Upper lobe of left lung (tissue), 6 donors: ENCODE data around the gene PRR3. TPM values are rescaled to one million over a fixed set of nuclear protein-coding genes. Genes with fewer than 3 reads are reported as not detected.

Experiments used
- ATAC-seq, 2 donors: fragments of 200-7000 bp; cut with Tn5 transposase; one replicate each; pipeline ENCODE4 v1.9.1; 2022; ENCODE audit warnings: mild to moderate bottlenecking in 2 of 2, moderate library complexity in 2 of 2; ENCODE audit not compliant: low FRiP score in 2 of 2
- DNase-seq, 2 donors: peaks; one replicate each; pipeline ENCODE4 v3.0.0-alpha.2; 2019 to 2020
- H3K27ac ChIP-seq, 4 donors: fragments of 200-600 bp; sonication (generic); one replicate each; pipeline ENCODE4 v1.5.1; 2016 to 2019
- H3K27me3 ChIP-seq, 4 donors: fragments of 200-600 bp; sonication (generic); one replicate each; pipeline ENCODE4 v1.5.1; 2017 to 2019
- H3K36me3 ChIP-seq, 4 donors: fragments of 200-600 bp; sonication (generic); one replicate each; pipeline ENCODE4 v1.5.1; 2016 to 2019
- H3K4me1 ChIP-seq, 4 donors: fragments of 200-600 bp; sonication (generic); one replicate each; pipeline ENCODE4 v1.5.1; 2018 to 2019
- H3K4me3 ChIP-seq, 4 donors: fragments of 200-600 bp; sonication (generic); one replicate each; pipeline ENCODE4 v1.5.1; 2017 to 2019; ENCODE audit warnings: mild to moderate bottlenecking in 2 of 4, moderate library complexity in 1 of 4
- H3K9me3 ChIP-seq, 4 donors: fragments of 200-600 bp; sonication (generic); one replicate each; pipeline ENCODE4 v1.5.1; 2018 to 2019
- EP300 ChIP-seq, 4 donors: sonication (generic); formaldehyde crosslinking; IDR thresholded peaks; one replicate each; pipeline ENCODE4 v1.5.1; 2017; ENCODE audit warnings: antibody characterized with exemption in 4 of 4, control low read depth in 2 of 4
- POLR2A ChIP-seq, 4 donors: fragments of 450-650 bp; IDR thresholded peaks; one replicate each; pipeline ENCODE4 v1.5.1; 2016 to 2017; ENCODE audit warnings: antibody characterized with exemption in 4 of 4, mild to moderate bottlenecking in 2 of 4
- POLR2AphosphoS5 ChIP-seq, 2 donors: sonication (generic); formaldehyde crosslinking; IDR thresholded peaks; one replicate each; pipeline ENCODE4 v1.5.1; 2017; ENCODE audit warnings: antibody characterized with exemption in 2 of 2
- WGBS, 2 donors: methylation state at CpG; one replicate each; pipeline ENCODE4 v1.1.5; 2017 to 2018; 5-methylcytosine and 5-hydroxymethylcytosine counted together
- total RNA-seq, 6 donors: library from RNA; depleted of rRNA in 4 of 6; stranded (reverse); fragments of >200 nt in 4 of 6; gene quantifications; one replicate each; pipeline versions ENCODE4 v1.1.0 to v1.2.1, GENCODE V29; 2016 to 2021
- TF ChIP-seq, protein P1 (sequence below), 6 experiments: fragments of 450-650 bp in 4 of 6; fragments of 200-600 bp in 2 of 6; sonication (generic) in 2 of 6; IDR thresholded peaks; one replicate each; pipeline ENCODE4 v1.5.1; 2016 to 2019; ENCODE audit warnings: antibody characterized with exemption in 6 of 6
- donor health status: DM: no; HTN: no; CAD: no; lungs with moderate emphysema.
- donor health status: DM: no; HTN: yes; CAD: no; lungs with severe emphysema.

Gene PRR3
- total RNA-seq, 6 donors from 2014 or later = 6.0 to 13.6 (median 7.0) TPM

DNA sequence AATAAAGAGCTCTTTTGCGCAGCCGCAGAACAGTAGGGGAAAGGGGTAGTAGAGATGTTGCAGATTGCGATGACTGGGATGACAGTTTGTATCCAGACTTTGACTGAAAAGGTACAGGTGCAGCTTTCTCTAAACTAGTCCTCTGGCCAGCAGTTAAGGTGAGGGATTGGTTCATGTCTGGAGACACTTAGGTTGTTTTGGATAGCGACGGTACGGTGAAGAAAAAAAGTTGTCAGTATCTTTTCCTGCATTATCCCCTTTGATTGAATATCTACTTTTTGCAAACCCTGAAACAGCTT is 537 bp downstream of the PRR3 start:
- peaks cover 17 to 25% (median 22%) of the 10 kb centered on the region in 4 donors for H3K4me1 ChIP-seq
- H3K9me3 ChIP-seq = no peaks in the 10 kb centered on the region
- TF ChIP-seq, protein P1, sequence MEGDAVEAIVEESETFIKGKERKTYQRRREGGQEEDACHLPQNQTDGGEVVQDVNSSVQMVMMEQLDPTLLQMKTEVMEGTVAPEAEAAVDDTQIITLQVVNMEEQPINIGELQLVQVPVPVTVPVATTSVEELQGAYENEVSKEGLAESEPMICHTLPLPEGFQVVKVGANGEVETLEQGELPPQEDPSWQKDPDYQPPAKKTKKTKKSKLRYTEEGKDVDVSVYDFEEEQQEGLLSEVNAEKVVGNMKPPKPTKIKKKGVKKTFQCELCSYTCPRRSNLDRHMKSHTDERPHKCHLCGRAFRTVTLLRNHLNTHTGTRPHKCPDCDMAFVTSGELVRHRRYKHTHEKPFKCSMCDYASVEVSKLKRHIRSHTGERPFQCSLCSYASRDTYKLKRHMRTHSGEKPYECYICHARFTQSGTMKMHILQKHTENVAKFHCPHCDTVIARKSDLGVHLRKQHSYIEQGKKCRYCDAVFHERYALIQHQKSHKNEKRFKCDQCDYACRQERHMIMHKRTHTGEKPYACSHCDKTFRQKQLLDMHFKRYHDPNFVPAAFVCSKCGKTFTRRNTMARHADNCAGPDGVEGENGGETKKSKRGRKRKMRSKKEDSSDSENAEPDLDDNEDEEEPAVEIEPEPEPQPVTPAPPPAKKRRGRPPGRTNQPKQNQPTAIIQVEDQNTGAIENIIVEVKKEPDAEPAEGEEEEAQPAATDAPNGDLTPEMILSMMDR (IDR thresholded peaks at IDR 0.05) = no peak
- WGBS, 2 donors = 1 to 2% methylated on average over 6 of the region's 6 CpGs
- H3K27me3 ChIP-seq = no peaks in the 10 kb centered on the region
- no peak for ATAC-seq
- no peak for DNase-seq
- H3K36me3 ChIP-seq = peaks cover under 1 to 31% (median 29%) of the 10 kb centered on the region in 4 donors
- peak overlapping the region; percentile 96 to 99 (median 98) for H3K27ac ChIP-seq
- H3K4me3 ChIP-seq = peak overlapping the region; percentile 88 to 94 (median 92)

DNA sequence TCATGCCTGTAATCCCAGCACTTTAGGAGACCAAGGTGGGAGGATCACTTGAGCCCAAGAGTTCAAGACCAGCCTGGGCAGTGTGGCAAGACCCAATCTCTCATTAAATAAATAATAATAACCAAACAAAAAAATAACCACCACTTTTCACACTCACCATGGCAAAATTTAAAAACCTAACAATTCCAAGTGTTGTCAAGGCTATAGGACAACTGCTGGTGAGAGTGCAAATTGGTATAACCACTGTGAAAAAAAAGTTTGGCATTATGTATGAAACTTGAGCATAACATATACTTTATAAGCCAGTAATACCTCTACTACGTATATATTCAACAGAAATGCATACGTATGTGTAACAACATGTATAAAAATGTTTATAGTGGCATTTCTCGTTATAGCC is 3.8 kb downstream of the PRR3 start:
- H3K9me3 ChIP-seq = no peaks in the 10 kb centered on the region
- no peak overlapping the region for H3K4me3 ChIP-seq
- peaks cover 4 to 25% (median 17%) of the 10 kb centered on the region in 4 donors for H3K36me3 ChIP-seq
- no peak overlapping the region for H3K27ac ChIP-seq
- H3K27me3 ChIP-seq = no peaks in the 10 kb centered on the region
- ATAC-seq (no peak), DNase-seq (no peak)
- WGBS, 2 donors = 94 to 98% methylated on average over 3 of the region's 3 CpGs
- no peak for TF ChIP-seq EP300 (IDR thresholded peaks at IDR 0.05)
- TF ChIP-seq POLR2A (IDR thresholded peaks at IDR 0.05) = no peak
- TF ChIP-seq, protein P1 (IDR thresholded peaks at IDR 0.05) = no peak
- TF ChIP-seq POLR2AphosphoS5 (IDR thresholded peaks at IDR 0.05) = no peak
- peaks cover 9 to 13% (median 10%) of the 10 kb centered on the region in 4 donors for H3K4me1 ChIP-seq

DNA sequence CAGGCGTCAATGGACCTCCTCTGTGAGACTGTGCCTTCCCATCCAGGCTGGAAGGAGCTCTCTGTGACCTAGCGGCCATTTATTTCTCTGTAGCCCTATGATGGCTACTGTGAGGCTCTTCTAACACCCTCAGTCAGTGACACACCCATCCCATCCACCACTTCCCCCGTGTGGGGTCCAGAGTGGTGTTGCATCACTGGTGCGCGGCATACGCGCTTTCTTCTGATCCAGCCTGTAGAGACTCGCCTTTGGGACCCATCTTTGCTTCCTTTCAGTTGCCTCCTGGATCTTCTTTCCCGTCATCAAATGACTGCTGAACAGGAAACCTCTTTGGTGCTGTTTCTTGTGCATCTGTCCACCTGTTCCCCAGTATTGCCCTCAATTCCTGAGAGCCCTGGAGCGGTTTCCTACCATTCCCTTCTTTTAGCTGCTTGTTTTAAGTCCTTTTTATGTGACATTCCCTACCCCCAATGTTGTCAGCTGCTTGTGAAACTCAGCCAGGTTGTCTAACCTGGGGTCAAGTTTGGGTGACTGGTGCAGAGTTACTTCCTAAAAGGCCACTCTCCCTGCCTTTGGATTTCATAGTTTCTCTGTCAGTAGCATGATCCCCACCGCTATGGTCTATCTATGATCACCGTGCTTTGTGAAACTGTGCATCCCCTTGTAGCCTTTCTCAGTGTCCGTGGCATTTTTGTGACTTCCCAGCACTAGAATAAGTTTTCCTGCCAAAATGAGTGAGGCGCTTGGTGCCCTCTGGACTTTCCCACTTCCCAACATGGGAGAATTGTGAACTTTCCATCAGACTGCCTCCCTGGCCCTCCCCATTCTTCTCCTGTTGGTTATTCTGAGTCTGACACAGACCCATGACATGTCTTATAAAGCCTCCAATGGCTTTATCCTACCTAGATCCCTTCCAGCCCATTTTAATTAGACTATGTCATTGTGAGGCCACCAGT is 5.7 kb downstream of the PRR3 start:
- peaks cover 4 to 25% (median 17%) of the 10 kb centered on the region in 4 donors for H3K36me3 ChIP-seq
- no peaks in the 10 kb centered on the region for H3K27me3 ChIP-seq
- 87 to 90% methylated on average over 14 of the region's 14 CpGs for WGBS, 2 donors
- no peaks in the 10 kb centered on the region for H3K9me3 ChIP-seq
- H3K27ac ChIP-seq = no peak overlapping the region
- no peak for ATAC-seq
- TF ChIP-seq, protein P1 (IDR thresholded peaks at IDR 0.05) = no peak
- no peak for TF ChIP-seq POLR2A (IDR thresholded peaks at IDR 0.05)
- TF ChIP-seq POLR2AphosphoS5 (IDR thresholded peaks at IDR 0.05) = no peak
- no peak for TF ChIP-seq EP300 (IDR thresholded peaks at IDR 0.05)
- no peak for DNase-seq
- peaks cover 6 to 9% (median 8%) of the 10 kb centered on the region in 4 donors for H3K4me1 ChIP-seq
- H3K4me3 ChIP-seq = no peak overlapping the region

DNA sequence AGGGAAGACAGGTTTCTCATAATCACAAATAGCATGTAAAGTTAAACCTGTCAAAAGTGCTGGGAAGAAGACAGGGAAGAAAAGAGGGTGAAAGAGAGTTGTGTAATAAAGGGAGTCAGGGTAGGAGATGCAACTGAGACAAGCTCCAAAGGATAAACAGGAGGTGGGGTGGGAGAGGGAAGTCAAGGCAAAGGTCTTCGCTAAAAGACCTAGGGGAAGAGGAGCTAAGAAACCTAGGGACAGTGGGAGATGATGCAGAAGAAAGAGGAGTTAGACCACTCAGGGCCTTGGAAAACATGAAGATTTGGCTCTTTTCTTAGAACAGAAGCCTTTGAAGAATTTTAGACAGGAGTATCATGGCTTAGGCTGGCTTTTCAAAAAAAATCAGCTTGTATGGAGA is 7.0 kb downstream of the PRR3 start:
- Histone ChIP-seq H3K36me3 (peaks cover 4 to 25% (median 17%) of the 10 kb centered on the region in 4 donors), H3K27ac (no peak overlapping the region), H3K9me3 (no peaks in the 10 kb centered on the region), H3K4me1 (no peaks in the 10 kb centered on the region), H3K4me3 (no peak overlapping the region), H3K27me3 (no peaks in the 10 kb centered on the region)
- DNase-seq (no peak), ATAC-seq (no peak)
- TF ChIP-seq POLR2A (IDR thresholded peaks at IDR 0.05) = no peak
- TF ChIP-seq, protein P1 (IDR thresholded peaks at IDR 0.05) = no peak
- TF ChIP-seq POLR2AphosphoS5 (IDR thresholded peaks at IDR 0.05) = no peak
- TF ChIP-seq EP300 (IDR thresholded peaks at IDR 0.05) = no peak
- WGBS, 2 donors = 89 to 98% methylated on average over 1 of the region's 1 CpG

DNA sequence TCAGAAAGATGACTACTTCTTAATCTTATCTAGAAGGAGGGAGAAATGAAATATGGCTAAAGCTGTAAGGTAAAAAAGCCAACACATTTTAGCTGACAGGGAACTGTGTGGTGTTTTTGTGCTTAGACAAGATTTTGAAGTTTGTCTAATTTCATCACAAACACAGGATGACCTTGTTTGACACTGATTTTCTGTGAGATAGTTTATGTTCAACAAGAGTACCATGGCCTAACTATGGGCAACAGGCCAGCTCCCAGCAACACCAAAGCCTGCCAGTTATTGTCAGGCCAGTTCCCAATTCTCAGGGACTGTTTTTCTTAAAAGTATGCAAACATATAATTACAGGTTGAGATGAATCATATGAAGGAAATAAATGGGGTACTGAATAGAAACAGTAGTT is 8.7 kb downstream of the PRR3 start:
- no peak for ATAC-seq
- Histone ChIP-seq H3K9me3 (no peaks in the 10 kb centered on the region), H3K27ac (no peak overlapping the region), H3K27me3 (no peaks in the 10 kb centered on the region), H3K4me3 (no peak overlapping the region), H3K36me3 (peaks cover 4 to 25% (median 17%) of the 10 kb centered on the region in 4 donors), H3K4me1 (peaks cover 7 to 12% (median 8%) of the 10 kb centered on the region in 4 donors)
- TF ChIP-seq POLR2A (IDR thresholded peaks at IDR 0.05) = no peak
- TF ChIP-seq, protein P1 (IDR thresholded peaks at IDR 0.05) = no peak
- no peak for TF ChIP-seq EP300 (IDR thresholded peaks at IDR 0.05)
- TF ChIP-seq POLR2AphosphoS5 (IDR thresholded peaks at IDR 0.05) = no peak
- no peak for DNase-seq
